NCI-H82 treated with DMSO at 0.1 percent for 48 hours (cell line): Measurements from ENCODE around the gene MOCS2.

Experiments
- DNase-seq: peaks from one replicate; lab custom pipeline; 2025; ENCODE audit not compliant: unreplicated experiment; lab: John Stamatoyannopoulos, UW

Gene MOCS2

GRCh38 chr5:53095217-53095616, 14.3 kb downstream of the MOCS2 start:
- DNase-seq, result no peak

GRCh38 chr5:53092242-53092641, 17.3 kb downstream of the MOCS2 start:
- no peak for DNase-seq

GRCh38 chr5:53091289-53091688, 18.3 kb downstream of the MOCS2 start:
- DNase-seq, result no peak

- DNase-seq, result no peak
Observed at GRCh38 chr5:53090229-53090628, 19.3 kb downstream of the MOCS2 start.

- no peak for DNase-seq
Observed at GRCh38 chr5:53089481-53089991, 20.0 kb downstream of the MOCS2 start.

- DNase-seq, result no peak
Observed at GRCh38 chr5:53087621-53088121, 21.9 kb downstream of the MOCS2 start.

- no peak for DNase-seq
Observed at GRCh38 chr5:53087171-53087570, 22.4 kb downstream of the MOCS2 start.

- DNase-seq, result no peak
Observed at GRCh38 chr5:53084546-53085255, 24.9 kb downstream of the MOCS2 start.

GRCh38 chr5:53083927-53084326, 25.6 kb downstream of the MOCS2 start:
- no peak for DNase-seq

GRCh38 chr5:53080271-53080670, 29.3 kb downstream of the MOCS2 start:
- no peak for DNase-seq

- no peak for DNase-seq
Observed at GRCh38 chr5:53076014-53076583, 33.5 kb downstream of the MOCS2 start.

- DNase-seq, result peak; percentile 58
Observed at GRCh38 chr5:53073348-53073747, 36.2 kb downstream of the MOCS2 start.

- no peak for DNase-seq
Observed at GRCh38 chr5:53071738-53072137, 37.8 kb downstream of the MOCS2 start.

GRCh38 chr5:53071298-53071697, 38.3 kb downstream of the MOCS2 start:
- DNase-seq, result no peak

- DNase-seq, result no peak
Observed at GRCh38 chr5:53069626-53070025, 39.9 kb downstream of the MOCS2 start.

GRCh38 chr5:53068291-53068836, 41.2 kb downstream of the MOCS2 start:
- no peak for DNase-seq

GRCh38 chr5:53067641-53068040, 41.9 kb downstream of the MOCS2 start:
- DNase-seq, result no peak

- DNase-seq, result no peak
Observed at GRCh38 chr5:53066088-53066487, 43.5 kb downstream of the MOCS2 start.

- no peak for DNase-seq
Observed at GRCh38 chr5:53063791-53064190, 45.8 kb downstream of the MOCS2 start.

GRCh38 chr5:53063176-53063575, 46.4 kb downstream of the MOCS2 start:
- no peak for DNase-seq

GRCh38 chr5:53059281-53059680, 50.3 kb downstream of the MOCS2 start:
- DNase-seq, result no peak

GRCh38 chr5:53055365-53055764, 54.2 kb downstream of the MOCS2 start:
- no peak for DNase-seq
